HL-60/S4 (cell line): ENCODE results near the gene R3HCC1L.
"Not testable (repeated sequence)": the region's sequence is repeated elsewhere in the genome, so short reads cannot be mapped to it uniquely, and the experiment has no call there.

ENCODE experiments used
- in situ Hi-C: fragments of 300-500 bp; cut with MboI; formaldehyde crosslinking; loops from 2 replicates; pipeline ENCODE4 v1.14.3; 2022; ENCODE audit warnings: low sequenced_read_pairs

R3HCC1L gene

DNA sequence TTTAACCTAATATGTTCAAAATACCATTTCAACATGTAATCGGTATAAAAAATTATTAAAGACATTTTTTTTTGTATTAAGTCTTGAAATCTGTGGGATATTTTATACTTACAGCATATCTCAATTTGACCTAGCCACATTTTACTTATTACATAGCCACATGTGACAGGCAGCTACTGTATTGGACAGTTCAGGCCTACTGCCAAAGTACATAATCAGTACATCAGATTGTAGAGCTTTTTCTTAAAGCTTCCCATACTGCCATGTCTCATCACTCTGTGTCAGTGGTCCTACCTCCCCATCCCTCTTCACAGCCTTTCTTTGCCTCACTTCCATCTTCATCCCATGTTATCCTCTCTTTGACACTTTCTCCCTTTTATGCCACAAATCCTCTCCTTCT, 90.5 kb downstream of the R3HCC1L start:
- in situ Hi-C loops = no loop called here

GRCh38 chr10:98226508-98227144, 92.2 kb downstream of the R3HCC1L start:
- in situ Hi-C loops = no loop called here

GRCh38 chr10:98227713-98228112, 93.3 kb downstream of the R3HCC1L start:
- in situ Hi-C loops = not testable (repeated sequence)

DNA sequence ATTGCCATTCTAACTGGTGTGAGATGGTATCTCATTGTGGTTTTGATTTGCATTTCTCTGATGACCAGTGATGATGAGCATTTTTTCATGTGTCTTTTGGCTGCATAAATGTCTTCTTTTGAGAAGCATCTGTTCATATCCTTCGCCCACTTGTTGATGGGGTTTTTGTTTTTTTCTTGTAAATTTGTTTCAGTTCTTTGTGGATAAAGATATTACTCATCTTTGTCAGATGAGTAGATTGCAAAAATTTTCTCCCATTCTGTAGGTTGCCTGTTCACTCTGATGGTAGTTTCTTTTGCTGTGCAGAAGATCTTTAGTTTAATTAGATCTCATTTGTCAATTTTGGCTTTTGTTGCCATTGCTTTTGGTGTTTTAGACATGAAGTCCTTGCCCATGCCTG, 93.8 kb downstream of the R3HCC1L start:
- in situ Hi-C loops = not testable (repeated sequence)

DNA sequence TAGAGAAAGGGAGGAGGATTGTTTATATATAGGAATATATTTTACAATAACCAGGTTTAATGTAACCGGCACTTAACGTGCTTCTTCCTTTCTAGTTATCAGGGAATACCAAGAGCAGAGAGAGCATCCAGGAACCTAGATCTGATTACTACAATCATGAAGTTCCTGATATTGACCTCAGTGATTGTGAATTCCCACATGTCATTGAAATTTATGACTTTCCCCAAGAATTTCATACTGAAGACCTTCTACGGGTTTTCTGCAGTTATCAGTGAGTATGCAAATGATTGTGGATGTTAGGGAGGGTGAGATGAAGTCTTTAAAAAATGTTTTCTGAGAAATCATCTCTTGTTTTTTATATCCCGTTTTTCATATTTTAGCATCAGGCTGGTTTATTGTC, 97.0 kb downstream of the R3HCC1L start:
- in situ Hi-C loops = no loop called here

DNA sequence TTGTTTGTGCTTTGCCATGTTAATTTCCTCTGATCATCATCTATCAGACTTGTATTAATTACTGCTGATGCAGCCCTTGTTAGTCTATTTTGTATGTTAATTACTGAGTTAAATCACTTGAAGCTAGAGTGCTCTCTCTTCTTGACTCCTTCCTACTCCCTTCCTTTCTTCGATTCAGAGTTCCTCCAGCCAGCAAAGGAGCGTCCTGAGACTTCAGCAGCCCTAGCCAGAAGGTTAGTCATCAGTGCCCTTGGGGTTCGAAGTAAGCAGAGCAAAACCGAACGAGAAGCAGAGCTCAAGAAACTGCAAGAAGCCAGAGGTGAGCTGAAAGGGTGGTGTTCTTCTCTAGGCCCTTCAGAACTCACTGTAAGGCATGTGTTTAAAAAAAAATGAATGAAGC, 101.4 kb downstream of the R3HCC1L start:
- in situ Hi-C loops = no loop called here

DNA sequence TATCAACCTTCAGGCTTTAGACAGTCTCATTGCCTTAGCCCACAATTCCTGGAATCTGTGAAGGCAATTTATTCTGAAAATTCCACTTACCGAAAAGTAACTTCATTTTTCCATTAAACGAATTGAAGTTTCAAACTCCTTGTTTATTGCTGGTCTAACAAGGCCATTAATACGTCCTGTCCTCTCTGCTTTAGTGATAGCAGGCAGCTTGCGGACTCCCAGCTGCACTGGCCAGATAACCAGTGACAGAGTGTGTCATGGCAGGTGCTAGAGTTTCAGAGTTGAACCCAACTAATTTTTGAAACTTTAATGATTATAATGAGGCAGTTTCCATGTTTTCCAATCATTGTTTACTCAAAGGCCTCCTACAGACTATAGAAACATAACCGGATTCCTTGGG, 102.4 kb downstream of the R3HCC1L start:
- in situ Hi-C loops = no loop called here

- in situ Hi-C loops = no loop called here
Observed at GRCh38 chr10:98238391-98238790, 103.9 kb downstream of the R3HCC1L start.

- in situ Hi-C loops = no loop called here
Observed at GRCh38 chr10:98240524-98240923, 106.1 kb downstream of the R3HCC1L start.

DNA sequence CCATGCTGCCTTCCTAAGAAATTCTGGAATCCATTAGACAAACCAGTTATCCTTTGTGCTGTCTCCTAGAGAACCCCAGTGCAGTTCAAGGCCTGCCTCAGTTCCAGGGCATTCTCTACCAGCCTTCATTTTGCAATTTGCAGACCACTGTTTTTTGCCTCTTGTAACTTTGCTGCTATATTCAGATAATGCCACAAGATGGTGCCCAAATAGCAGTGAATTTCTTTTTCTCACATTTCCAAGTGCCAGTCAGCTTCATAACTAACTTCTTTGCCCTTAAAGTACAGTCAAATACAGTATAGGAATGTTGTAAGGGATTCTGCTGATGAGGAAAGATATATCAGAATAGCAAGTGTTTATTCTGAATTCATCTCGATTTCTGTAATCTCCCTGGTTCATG, 108.4 kb downstream of the R3HCC1L start:
- in situ Hi-C loops = no loop called here

DNA sequence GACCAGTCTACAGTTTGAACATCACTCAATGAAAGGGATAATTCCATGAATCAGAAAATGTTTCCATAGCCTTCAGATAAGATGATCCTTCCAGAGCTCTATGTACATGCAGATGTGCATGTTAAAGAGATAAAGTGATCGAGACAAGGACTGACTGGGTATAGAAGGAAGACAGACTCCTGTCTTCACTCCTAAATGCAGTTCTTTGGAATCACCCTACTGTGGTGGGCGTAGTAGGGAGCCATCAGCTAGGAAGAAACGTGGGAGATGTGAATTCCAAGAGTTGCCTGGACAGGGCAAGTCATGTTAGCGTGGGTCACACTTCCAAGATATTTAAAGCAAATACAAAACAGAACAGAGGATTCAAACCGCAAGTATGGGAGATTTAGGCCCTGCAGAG, 109.7 kb downstream of the R3HCC1L start:
- in situ Hi-C loops = no loop called here

GRCh38 chr10:98244586-98244985, 110.1 kb downstream of the R3HCC1L start:
- in situ Hi-C loops = no loop called here

DNA sequence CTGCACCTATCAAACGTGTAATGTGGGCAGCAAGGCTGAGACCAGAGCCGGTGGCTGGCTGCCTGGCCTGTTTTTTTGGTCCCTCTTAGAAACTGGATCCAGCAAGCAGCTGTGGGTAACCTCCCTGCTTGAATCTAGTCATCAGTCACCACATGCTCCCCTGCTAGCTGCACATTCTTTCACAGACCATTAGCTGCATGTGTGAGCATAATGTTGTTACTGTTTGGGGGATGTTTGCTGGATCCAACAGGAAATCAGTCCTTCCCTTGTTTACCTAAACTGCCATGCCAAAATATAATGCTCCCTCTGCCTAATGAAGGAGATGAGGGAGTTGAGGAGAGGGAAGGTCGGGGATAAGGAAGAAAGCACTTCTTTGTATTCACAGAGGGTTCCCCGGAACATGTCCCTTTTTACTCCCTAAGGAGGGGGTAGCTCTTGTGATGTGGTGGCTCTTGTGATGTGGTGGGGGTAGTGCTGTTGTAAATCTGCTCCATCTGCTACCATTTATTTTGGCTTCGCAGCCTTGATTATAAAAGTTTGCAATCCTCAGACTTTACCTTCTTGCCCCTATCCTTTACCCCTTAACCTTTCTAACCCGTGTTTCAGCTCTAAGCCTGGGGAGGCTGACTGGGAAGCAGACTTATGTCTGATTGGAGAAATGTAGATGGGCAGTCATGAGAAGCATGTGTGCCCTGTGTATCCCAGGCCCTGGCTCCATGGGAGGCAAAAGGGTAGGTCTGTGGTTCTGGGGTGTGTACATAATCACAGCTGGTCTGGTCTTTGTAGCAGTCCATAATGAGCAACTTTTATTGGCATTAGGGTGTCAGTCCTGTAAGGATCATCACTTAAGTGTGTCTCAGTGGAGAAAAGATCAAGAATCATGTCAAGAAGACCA, 112.7 kb downstream of the R3HCC1L start:
- in situ Hi-C loops = no loop called here

DNA sequence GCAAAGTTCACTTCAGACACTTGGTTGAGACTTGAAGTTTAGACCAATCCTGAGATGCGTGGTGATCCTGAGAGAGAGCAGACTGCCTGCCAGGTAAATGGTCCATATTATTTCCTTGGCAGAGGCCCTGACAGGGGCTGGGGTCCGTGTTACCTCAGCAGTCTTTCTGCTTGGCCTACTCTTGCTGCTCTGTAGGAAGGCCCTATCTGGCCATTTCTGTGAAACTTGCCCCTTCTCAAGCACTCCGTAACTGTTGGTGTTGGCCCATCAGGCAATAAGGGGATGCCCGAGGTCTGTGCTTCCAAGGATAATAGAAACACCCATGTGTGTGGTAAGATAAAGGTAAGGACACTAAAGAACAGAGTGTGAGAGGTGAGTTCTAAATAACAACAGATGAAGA, 113.6 kb downstream of the R3HCC1L start:
- in situ Hi-C loops = no loop called here

DNA sequence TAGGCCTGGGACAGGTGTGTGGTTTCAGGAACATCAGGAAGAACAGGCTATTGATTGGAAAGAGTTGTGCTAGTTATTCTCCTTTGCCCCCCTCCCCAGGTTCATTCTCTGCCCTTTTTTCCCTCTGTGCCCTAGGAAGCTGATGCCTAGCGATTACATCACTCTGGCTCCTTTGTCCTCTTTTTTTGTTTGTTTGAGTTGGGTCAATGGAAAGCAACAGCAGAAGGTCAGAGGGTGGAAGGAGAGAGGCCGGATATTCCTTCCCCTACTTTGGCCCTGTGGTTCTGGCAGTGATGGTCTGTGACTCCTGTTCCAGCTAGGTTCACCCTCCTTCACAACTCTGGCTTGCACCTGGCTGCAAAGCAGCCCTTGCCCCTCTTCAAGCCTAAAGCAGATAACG, 114.7 kb downstream of the R3HCC1L start:
- in situ Hi-C loops = no loop called here

- in situ Hi-C loops = no loop called here
Observed at GRCh38 chr10:98251399-98251798, 116.9 kb downstream of the R3HCC1L start.

DNA sequence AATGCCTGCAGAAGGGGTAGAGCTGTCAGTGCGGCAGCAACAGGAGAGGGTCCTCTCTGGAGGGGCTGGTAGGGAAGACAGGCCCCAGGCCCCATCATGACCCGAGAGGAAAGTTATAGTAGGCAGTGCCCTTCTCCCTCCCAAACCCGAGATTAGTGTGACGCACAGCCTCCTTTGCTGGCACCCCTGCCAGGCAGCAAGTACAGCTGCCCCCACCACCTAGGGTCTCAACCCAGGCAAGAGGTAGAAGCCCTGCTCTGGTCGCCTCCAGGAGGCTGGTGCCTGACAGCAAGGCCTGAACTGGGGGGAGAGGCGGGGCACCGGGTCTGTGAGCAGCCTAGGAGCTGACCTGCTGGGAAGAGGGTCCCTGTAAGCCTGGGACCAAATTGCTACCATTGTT, 118.0 kb downstream of the R3HCC1L start:
- in situ Hi-C loops = no loop called here

GRCh38 chr10:98253499-98253898, 119.0 kb downstream of the R3HCC1L start:
- in situ Hi-C loops = no loop called here

- in situ Hi-C loops = no loop called here
Observed at GRCh38 chr10:98254234-98254974, 119.9 kb downstream of the R3HCC1L start.

GRCh38 chr10:98255146-98255877, 120.9 kb downstream of the R3HCC1L start:
- in situ Hi-C loops = no loop called here

- in situ Hi-C loops = no loop called here
Observed at GRCh38 chr10:98256692-98257091, 122.2 kb downstream of the R3HCC1L start.
